A673 (cell line): ENCODE data around the gene ANKS6. TPM values are rescaled to one million over a fixed set of nuclear protein-coding genes. Genes with fewer than 3 reads are reported as not detected.

Experiments used
- total RNA-seq: library from RNA; stranded (reverse); gene quantifications from 2 replicates; pipeline ENCODE4 v1.2.3, GENCODE V29; 2021

Gene ANKS6
- total RNA-seq, 1 experiment from 2014 or later = 14.4 TPM

Other genes starting within 250 kb of the ANKS6 start
- not detected in 2 replicates for gene GABBR2, start 87.6 kb downstream of the ANKS6 start, total RNA-seq
- 0.54 and 1.0 TPM in 2 replicates for gene GALNT12, start 11.1 kb upstream of the ANKS6 start, total RNA-seq
- 0.04 TPM in 1 of 2 replicates, not detected in the other for gene COL15A1, start 147.4 kb upstream of the ANKS6 start, total RNA-seq